HepG2 (cell line): ENCODE measurements around the gene ATP9A. TPM values are rescaled to one million over a fixed set of nuclear protein-coding genes. Genes with fewer than 3 reads are reported as not detected.

Experiments
- ARID2 ChIP-seq: sonication (generic); formaldehyde crosslinking; IDR thresholded peaks from 2 replicates; pipeline ENCODE4 v1.8.1; 2022; ENCODE audit warnings: mild to moderate bottlenecking, missing genetic modification reagents, borderline replicate concordance
- ARNT2 ChIP-seq: sonication (generic); formaldehyde crosslinking; IDR thresholded peaks from 2 replicates; pipeline ENCODE4 v1.8.0; 2022; ENCODE audit warnings: mild to moderate bottlenecking, low read depth, missing genetic modification reagents, moderate library complexity
- CCDC6 ChIP-seq: sonication (generic); formaldehyde crosslinking; IDR thresholded peaks from 2 replicates; pipeline ENCODE4 v1.8.1; 2022; ENCODE audit warnings: mild to moderate bottlenecking, missing genetic modification reagents, moderate library complexity
- CREB1 ChIP-seq, 2 experiments: fragments of 450-650 bp in 1 of 2; IDR thresholded peaks; 2 replicates each; pipeline ENCODE4 v1.6.1; 2016 to 2017; ENCODE audit warnings: control low read depth in 1 of 2, mild to moderate bottlenecking in 1 of 2, missing compliant biosample characterization in 1 of 2, missing genetic modification characterization in 1 of 2
- HDAC1 ChIP-seq: sonication (generic); formaldehyde crosslinking; IDR thresholded peaks from 2 replicates; pipeline ENCODE4 v1.5.1; 2020; ENCODE audit warnings: mild to moderate bottlenecking, missing genetic modification reagents
- ISL2 ChIP-seq: sonication (generic); formaldehyde crosslinking; IDR thresholded peaks from 2 replicates; pipeline ENCODE4 v1.5.0; 2020; ENCODE audit warnings: missing genetic modification reagents
- KLF13 ChIP-seq: sonication (generic); formaldehyde crosslinking; IDR thresholded peaks from 2 replicates; pipeline ENCODE4 v1.4.0; 2020; ENCODE audit warnings: mild to moderate bottlenecking, missing genetic modification reagents
- MED1 ChIP-seq: sonication (generic); formaldehyde crosslinking; IDR thresholded peaks from 2 replicates; pipeline ENCODE4 v1.4.0; 2020; ENCODE audit warnings: missing genetic modification reagents
- NAIF1 ChIP-seq: sonication (generic); formaldehyde crosslinking; IDR thresholded peaks from 2 replicates; pipeline ENCODE4 v1.5.0; 2020; ENCODE audit warnings: mild to moderate bottlenecking, missing genetic modification reagents, borderline replicate concordance
- NCOR1 ChIP-seq: fragments of 200-600 bp; sonication (generic); IDR thresholded peaks from 2 replicates; pipeline ENCODE4 v1.7.0; 2017; ENCODE audit warnings: antibody characterized with exemption, low read length, borderline replicate concordance
- NFE2L1 ChIP-seq: sonication (generic); formaldehyde crosslinking; IDR thresholded peaks from 2 replicates; pipeline ENCODE4 v1.4.0; 2020; ENCODE audit warnings: missing genetic modification reagents, mild to moderate bottlenecking, borderline replicate concordance
- ONECUT2 ChIP-seq: sonication (generic); formaldehyde crosslinking; IDR thresholded peaks from 2 replicates; pipeline ENCODE4 v1.4.0; 2020; ENCODE audit warnings: missing genetic modification reagents
- PAX8 ChIP-seq: sonication (generic); formaldehyde crosslinking; IDR thresholded peaks from 2 replicates; pipeline ENCODE4 v1.8.0; 2022; ENCODE audit warnings: mild to moderate bottlenecking, missing genetic modification reagents, borderline replicate concordance
- RFX1 ChIP-seq: fragments of 450-650 bp; IDR thresholded peaks from 2 replicates; pipeline ENCODE4 v1.6.1; 2017
- SCMH1 ChIP-seq: sonication (generic); formaldehyde crosslinking; IDR thresholded peaks from 2 replicates; pipeline ENCODE4 v1.9.0; 2021; ENCODE audit warnings: missing genetic modification reagents, mild to moderate bottlenecking, borderline replicate concordance
- SMAD9 ChIP-seq: sonication (generic); formaldehyde crosslinking; IDR thresholded peaks from 2 replicates; pipeline ENCODE4 v1.5.1; 2020; ENCODE audit warnings: mild to moderate bottlenecking, missing genetic modification reagents
- SMC3 ChIP-seq: IDR thresholded peaks from 2 replicates; pipeline ENCODE4 v1.6.1; 2011; ENCODE audit warnings: low read length, improper control_type of control experiment
- SP1 ChIP-seq, 2 experiments: fragments of 450-650 bp in 1 of 2; sonication (generic) in 1 of 2; formaldehyde crosslinking in 1 of 2; IDR thresholded peaks; 2 replicates each; pipeline versions ENCODE4 v1.4.0 to v1.6.1; 2016 to 2020; ENCODE audit warnings: missing genetic modification reagents in 1 of 2
- ZMAT3 ChIP-seq: sonication (generic); formaldehyde crosslinking; conservative IDR thresholded peaks from 2 replicates; pipeline ENCODE4 v1.7.0; 2021; ENCODE audit warnings: missing genetic modification reagents
- ZNF225 ChIP-seq: sonication (generic); formaldehyde crosslinking; IDR thresholded peaks from 2 replicates; pipeline ENCODE4 v1.4.0; 2020; ENCODE audit warnings: mild to moderate bottlenecking, missing genetic modification reagents
- ZNF331 ChIP-seq: sonication (generic); formaldehyde crosslinking; IDR thresholded peaks from 2 replicates; pipeline ENCODE4 v1.4.0; 2020; ENCODE audit warnings: missing genetic modification reagents
- ZNF501 ChIP-seq: sonication (generic); formaldehyde crosslinking; IDR thresholded peaks from 2 replicates; pipeline ENCODE4 v1.5.1; 2020; ENCODE audit warnings: mild to moderate bottlenecking, moderate library complexity, missing genetic modification reagents
- ZNF577 ChIP-seq: sonication (generic); formaldehyde crosslinking; IDR thresholded peaks from 2 replicates; pipeline ENCODE4 v1.4.0; 2020; ENCODE audit warnings: mild to moderate bottlenecking, low read depth, missing genetic modification reagents, borderline replicate concordance
- ZNF660 ChIP-seq: sonication (generic); formaldehyde crosslinking; IDR thresholded peaks from 2 replicates; pipeline ENCODE4 v1.5.1; 2020; ENCODE audit warnings: mild to moderate bottlenecking, low read depth, missing genetic modification reagents, borderline replicate concordance
- polyA plus RNA-seq, 8 experiments: library from polyadenylated mRNA; depleted of rRNA in 3 of 8; stranded (reverse) in 7 of 8; unstranded in 1 of 8; fragments of >200 nt; fragmentation: Illumina TruSeq in 4 of 8; extraction: Trizol in 4 of 8; gene quantifications; 2 replicates each; pipeline versions ENCODE4 v1.2.1 to v1.2.3, GENCODE V29; 2011 to 2016; ENCODE audit warnings: low read depth in 4 of 8, missing spikeins in 1 of 8, mixed read lengths in 1 of 8; ENCODE audit not compliant: insufficient read depth in 1 of 8
- total RNA-seq, 5 experiments: library from RNA; depleted of rRNA; stranded (reverse); fragments of >200 nt; fragmentation: Illumina TruSeq; extraction: Trizol; gene quantifications; 2 replicates each; pipeline ENCODE4 v1.2.3, GENCODE V29; 2016; ENCODE audit warnings: low read depth in 1 of 5
- TF ChIP-seq, protein P1 (sequence below): sonication (generic); formaldehyde crosslinking; IDR thresholded peaks from 2 replicates; pipeline ENCODE4 v1.4.0; 2020; ENCODE audit warnings: missing genetic modification reagents, mild to moderate bottlenecking, borderline replicate concordance
- TF ChIP-seq, protein P2 (sequence below): IDR thresholded peaks from 2 replicates; pipeline ENCODE4 v1.6.1; 2016
- TF ChIP-seq, protein P3 (sequence below): sonication (generic); formaldehyde crosslinking; IDR thresholded peaks from 2 replicates; pipeline ENCODE4 v1.4.0; 2020; ENCODE audit warnings: mild to moderate bottlenecking, low read depth, missing genetic modification reagents

The ATP9A gene
- total and polyA plus RNA-seq, 2 of the 13 experiments (the other 11 are each of a cell fraction or from before 2014, with no cell fraction given), result 11.8 to 18.5 TPM

DNA sequence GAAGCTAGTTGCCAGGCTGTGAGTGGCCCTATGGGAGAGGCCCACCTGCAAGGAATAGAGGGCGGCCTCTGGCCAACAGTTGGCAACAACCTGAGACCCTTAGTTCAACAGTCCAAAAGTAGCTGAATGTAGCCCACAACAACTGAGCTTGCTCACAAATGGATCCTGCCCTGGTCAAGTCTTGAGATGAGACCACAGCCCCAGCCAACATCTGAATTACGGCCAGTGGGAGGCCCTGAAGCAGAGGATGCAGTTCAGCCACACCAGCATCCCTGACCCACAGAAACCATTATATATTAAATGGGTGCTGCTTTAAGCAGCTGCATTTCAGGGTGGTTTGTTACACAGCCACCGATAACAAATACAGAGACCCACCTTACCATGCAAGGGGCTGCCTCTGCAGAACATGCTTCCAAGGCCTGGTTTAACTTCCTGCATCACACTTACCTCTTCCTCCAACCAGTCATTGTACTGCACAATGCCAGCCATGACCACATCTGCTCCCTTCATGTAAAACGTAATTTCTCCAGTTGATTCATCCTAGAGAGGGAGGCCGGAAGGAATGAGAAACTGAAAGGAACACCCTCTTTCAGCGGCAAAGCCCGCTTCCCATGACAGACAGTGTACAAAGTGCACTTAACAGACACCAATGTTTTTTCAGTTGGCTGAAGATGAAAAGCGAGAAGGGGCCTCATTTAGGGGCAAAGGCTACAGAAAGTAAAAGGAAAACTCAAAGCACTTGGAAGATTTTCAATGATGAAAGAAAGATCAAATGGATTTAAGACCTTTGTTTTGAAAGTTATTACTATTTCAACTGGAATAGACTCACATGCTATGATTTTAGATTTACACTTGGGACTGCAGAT lies 139.4 kb downstream of the ATP9A start (continued):
- TF ChIP-seq KLF13 (CRISPR knock-in tag) (no peak), ISL2 (CRISPR knock-in tag) (peak; percentile 77), HDAC1 (CRISPR knock-in tag) (peak; percentile 72), MED1 (peak; percentile 74), NCOR1 (peak; percentile 84), NAIF1 (CRISPR knock-in tag) (0 out of 2 replicates have a peak, but pooled peaks have one; percentile 20), ZMAT3 (CRISPR knock-in tag) (peak; percentile 77; the same call in 1 of the 2 replicates), SMAD9 (CRISPR knock-in tag) (no peak), NFE2L1 (0 out of 2 replicates have a peak, but pooled peaks have one; percentile 56), ARID2 (no peak), ZNF660 (no peak), PAX8 (no peak), CCDC6 (CRISPR knock-in tag) (no peak), ARNT2 (CRISPR knock-in tag) (no peak), ZNF501 (peak; percentile 57; the same call in 1 of the 2 replicates), ZNF577 (CRISPR knock-in tag) (no peak), SMC3 (peak; percentile 16; the same call in 1 of the 2 replicates), ZNF225 (CRISPR knock-in tag) (0 out of 2 replicates have a peak, but pooled peaks have one; percentile 31), SCMH1 (CRISPR knock-in tag) (no peak), ONECUT2 (CRISPR knock-in tag) (no peak), SP1 (IDR thresholded peaks at IDR 0.05) (no peak), SP1 (CRISPR knock-in tag; IDR thresholded peaks at IDR 0.05) (0 out of 2 replicates have a peak, but pooled peaks have one; percentile 21), CREB1 (IDR thresholded peaks at IDR 0.05) (peak; percentile 15; the same call in 1 of the 2 replicates), CREB1 (CRISPR knock-in tag; IDR thresholded peaks at IDR 0.05) (no peak), ZNF331 (peak; percentile 75; the same call in 1 of the 2 replicates), RFX1 (no peak)
- TF ChIP-seq, protein P1, sequence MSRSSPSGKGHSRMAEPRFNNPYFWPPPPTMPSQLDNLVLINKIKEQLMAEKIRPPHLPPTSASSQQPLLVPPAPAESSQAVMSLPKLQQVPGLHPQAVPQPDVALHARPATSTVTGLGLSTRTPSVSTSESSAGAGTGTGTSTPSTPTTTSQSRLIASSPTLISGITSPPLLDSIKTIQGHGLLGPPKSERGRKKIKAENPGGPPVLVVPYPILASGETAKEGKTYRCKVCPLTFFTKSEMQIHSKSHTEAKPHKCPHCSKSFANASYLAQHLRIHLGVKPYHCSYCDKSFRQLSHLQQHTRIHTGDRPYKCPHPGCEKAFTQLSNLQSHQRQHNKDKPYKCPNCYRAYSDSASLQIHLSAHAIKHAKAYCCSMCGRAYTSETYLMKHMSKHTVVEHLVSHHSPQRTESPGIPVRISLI (CRISPR knock-in tag), result peak; percentile 76; the same call in 1 of the 2 replicates
- TF ChIP-seq, protein P2, sequence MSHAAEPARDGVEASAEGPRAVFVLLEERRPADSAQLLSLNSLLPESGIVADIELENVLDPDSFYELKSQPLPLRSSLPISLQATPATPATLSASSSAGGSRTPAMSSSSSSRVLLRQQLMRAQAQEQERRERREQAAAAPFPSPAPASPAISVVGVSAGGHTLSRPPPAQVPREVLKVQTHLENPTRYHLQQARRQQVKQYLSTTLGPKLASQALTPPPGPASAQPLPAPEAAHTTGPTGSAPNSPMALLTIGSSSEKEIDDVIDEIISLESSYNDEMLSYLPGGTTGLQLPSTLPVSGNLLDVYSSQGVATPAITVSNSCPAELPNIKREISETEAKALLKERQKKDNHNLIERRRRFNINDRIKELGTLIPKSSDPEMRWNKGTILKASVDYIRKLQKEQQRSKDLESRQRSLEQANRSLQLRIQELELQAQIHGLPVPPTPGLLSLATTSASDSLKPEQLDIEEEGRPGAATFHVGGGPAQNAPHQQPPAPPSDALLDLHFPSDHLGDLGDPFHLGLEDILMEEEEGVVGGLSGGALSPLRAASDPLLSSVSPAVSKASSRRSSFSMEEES, result peak; percentile 52; the same call in 1 of the 2 replicates
- TF ChIP-seq, protein P3, sequence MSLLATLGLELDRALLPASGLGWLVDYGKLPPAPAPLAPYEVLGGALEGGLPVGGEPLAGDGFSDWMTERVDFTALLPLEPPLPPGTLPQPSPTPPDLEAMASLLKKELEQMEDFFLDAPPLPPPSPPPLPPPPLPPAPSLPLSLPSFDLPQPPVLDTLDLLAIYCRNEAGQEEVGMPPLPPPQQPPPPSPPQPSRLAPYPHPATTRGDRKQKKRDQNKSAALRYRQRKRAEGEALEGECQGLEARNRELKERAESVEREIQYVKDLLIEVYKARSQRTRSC (CRISPR knock-in tag), result no peak
